CD4-positive, alpha-beta T cell treated with Interleukin-1 beta for 1 hour (primary cell): ENCODE data around the gene ATF7.
A peak's percentile ranks its signal among the peaks of the same experiment; 100 is the strongest.
"Not testable (repeated sequence)": the region's sequence is repeated elsewhere in the genome, so short reads cannot be mapped to it uniquely, and the experiment has no call there.

ENCODE experiments used
- DNase-seq, 2 donors: peaks; one replicate each; pipeline ENCODE4 v3.0.0-alpha.2; 2020 to 2022

Gene ATF7

GRCh38 chr12:53625946-53626701 lies at the start of gene ATF7:
ATF7 (minus strand) TSS chr12:53626382; CDS start chr12:53601000, 25,382 bp downstream.
- peak; percentile 97 to 99 for DNase-seq

DNA sequence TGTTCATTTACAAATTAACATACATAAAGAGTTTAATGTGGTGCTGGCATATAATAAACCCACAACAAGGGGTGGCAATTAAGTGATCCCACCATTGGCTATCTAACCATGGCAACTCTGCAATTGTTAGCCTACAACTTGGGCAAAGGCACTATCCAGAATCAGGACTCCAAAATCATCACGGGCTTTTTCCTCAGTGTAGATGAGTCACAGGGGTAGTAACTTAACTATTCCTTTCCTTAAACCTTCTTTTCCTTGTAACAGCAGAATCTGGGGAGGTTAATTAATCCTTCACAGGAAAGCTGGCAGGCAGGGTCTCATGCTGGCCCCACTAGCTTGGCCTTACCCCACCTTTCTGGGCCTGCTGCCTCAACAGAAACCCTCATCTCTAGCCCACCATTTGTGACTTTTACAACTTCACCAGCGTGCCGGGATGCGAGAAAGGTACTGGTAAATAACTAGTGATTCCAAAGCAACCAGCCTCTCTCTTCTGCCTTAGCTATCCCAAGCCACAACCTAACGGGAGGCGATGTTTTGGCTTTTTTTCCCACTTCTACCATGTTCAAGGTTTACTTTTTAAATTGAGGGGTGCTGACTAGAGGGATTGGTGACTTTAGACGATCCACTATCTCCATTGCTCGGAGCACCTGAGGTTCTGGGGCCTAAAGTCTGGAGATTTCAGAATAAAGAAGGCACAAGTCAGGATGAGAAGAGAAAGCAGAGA lies 49.0 kb upstream of the ATF7 start:
- DNase-seq = no peak

- DNase-seq = no peak
Measured at GRCh38 chr12:53670971-53671370, 44.8 kb upstream of the ATF7 start.

GRCh38 chr12:53670308-53670707 lies 44.1 kb upstream of the ATF7 start:
- no peak for DNase-seq

DNA sequence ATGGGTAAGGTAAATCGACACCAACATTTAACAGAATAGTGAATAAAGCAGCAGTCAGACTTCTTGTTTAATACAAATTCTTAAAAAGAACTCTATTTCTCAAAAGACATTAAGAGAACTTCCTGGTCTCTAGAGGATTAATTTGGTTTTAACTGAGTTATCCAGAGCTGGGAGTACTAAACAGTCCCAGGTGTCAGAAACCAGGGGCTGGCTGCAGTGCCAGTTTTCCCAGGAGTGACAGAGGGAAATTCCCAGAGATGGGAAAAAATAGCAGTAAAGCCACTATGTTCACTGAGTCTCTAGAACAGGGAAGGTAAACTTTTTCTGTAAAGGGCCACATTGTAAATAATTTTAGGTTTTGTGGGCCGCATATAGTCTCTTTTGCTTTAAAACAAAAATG lies 40.9 kb upstream of the ATF7 start:
- DNase-seq = no peak

DNA sequence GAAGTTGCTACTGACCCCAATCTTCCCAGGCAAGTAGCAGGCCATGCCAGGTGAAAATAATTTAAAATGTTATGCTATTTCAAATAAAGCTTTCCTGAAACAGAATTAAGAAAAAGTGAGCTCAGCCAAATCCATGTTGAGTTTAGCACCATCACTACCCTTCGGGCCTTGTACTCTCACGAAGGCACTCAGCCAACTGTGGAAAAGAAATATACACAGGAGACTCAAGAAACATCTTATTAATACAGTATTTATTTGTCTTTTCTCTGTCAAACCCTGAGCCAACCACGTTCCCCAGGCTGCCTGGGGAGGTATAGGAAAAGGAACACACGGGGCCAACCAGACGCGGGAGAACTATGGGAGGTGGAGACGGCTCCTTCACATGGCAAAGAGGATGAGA lies 38.8 kb upstream of the ATF7 start:
- no peak for DNase-seq

- DNase-seq = no peak
Measured at GRCh38 chr12:53664191-53664590, 38.0 kb upstream of the ATF7 start.

GRCh38 chr12:53660041-53660440 lies 33.9 kb upstream of the ATF7 start:
- no peak for DNase-seq

GRCh38 chr12:53659571-53659981 lies 33.4 kb upstream of the ATF7 start:
- DNase-seq = no peak

- no peak for DNase-seq
Measured at GRCh38 chr12:53659011-53659551, 32.9 kb upstream of the ATF7 start.

DNA sequence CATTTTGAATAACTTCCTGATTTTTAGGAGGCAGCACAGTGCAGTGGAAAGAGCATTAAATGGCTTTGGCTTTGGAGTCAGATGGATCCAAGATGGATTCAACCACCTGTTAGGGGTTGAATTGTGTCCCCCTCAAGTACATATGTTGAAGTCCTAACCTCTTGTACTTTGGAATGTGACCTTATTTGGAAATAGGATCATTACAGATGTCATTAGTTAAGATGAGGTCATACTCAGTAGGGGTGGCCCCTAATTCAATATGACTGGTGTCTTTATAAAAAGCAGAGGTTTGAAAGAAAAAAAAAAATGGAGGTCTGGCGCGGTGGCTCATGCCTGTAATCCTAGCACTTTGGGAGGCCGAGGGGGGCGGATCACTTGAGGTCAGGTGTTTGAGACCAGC lies 30.9 kb upstream of the ATF7 start:
- DNase-seq = no peak

GRCh38 chr12:53653595-53653994 lies 27.4 kb upstream of the ATF7 start:
- no peak for DNase-seq

- no peak for DNase-seq
Measured at GRCh38 chr12:53652366-53652765, 26.2 kb upstream of the ATF7 start.

DNA sequence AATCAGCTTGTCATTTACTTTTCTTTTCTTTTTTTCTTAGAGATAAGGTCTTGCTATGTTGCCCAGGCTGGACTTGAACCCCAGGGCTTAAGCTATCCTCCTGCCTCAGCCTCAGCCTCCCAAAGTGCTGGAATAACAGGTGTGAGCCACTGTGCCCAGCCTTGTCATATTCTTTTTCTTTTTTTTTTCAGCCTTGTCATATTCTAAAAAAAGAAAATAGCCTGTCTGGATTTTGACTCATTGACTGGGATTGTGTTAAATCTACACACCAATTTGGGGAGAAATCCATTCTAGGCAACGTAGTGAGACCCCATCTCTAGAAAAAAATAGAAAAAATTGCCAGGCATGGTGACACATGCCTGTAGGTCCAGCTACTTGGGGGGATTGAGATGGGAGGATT lies 25.6 kb upstream of the ATF7 start:
- DNase-seq = no peak

DNA sequence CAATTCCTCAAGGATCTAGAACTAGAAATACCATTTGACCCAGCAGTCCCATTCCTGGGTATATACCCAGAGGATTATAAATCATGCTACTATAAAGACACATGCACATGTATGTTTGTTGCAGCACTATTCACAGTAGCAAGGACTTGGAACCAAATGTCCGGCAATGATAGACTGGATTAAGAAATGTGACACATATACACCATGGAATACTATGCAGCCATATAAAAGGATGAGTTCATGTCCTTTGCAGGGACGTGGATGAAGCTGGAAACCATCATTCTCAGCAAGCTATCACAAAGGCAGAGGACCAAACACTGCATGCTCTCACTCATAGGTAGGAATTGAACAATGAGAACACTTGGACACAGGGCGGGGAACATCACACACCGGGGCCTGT lies 20.1 kb upstream of the ATF7 start:
- DNase-seq = not testable (repeated sequence)

GRCh38 chr12:53645165-53645564 lies 19.0 kb upstream of the ATF7 start:
- no peak for DNase-seq

GRCh38 chr12:53644133-53644532 lies 18.0 kb upstream of the ATF7 start:
- DNase-seq = no peak

DNA sequence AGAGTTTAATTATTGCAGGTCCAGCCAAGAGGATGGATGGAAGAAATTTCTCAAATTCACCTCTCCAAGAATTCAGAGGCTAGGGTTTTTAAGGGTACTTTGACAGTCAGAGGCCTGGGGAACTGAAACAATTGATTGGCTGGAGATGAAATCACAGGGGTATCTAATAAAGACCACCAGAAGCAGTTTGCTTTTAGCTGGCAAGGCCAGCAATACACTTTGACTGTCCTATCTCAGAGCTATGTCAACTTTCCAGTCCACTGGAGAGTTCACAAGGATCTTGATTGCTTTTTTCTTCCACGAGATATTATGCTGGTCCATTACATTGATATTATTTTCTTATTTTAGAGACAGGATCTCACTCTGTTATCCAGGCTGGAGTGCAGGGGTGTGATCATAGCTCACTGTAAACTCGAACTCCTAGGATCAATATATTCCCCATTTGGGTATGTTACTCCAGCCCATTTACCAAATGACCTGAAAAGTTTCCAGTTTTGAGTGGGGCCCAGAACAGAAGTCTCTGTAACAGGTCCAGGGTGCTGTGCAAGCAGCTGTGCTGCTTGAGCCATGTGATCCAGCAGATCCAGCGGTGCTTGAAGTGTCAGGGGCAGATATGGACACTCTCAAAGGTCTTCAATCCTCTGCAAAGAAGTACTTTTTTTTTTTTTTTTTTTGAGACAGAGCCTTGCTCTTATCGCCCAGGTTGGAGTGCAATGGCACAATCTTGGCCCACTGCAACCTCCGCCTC lies 17.2 kb upstream of the ATF7 start:
- DNase-seq = no peak

DNA sequence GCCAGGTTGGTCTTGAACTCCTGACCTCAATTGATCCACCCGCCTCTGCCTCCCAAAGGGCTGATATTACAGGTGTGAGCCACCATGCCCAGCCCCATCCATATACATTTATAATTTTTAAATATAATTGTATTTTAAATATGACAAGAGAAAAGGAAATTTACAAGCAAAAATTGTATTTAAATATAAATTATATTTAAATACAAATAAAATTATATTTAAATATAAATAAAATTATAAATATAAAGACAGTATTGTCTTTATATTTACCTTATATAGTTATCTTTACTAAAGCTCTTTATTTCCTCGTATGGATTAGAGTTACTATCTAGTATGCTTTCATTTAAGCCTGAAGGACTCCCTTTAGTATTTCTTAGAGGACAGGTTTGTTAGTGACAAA lies 11.9 kb upstream of the ATF7 start:
- no peak for DNase-seq

- no peak for DNase-seq
Measured at GRCh38 chr12:53636641-53637040, 10.5 kb upstream of the ATF7 start.

- not testable (repeated sequence) for DNase-seq
Measured at GRCh38 chr12:53635708-53636107, 9.5 kb upstream of the ATF7 start.

DNA sequence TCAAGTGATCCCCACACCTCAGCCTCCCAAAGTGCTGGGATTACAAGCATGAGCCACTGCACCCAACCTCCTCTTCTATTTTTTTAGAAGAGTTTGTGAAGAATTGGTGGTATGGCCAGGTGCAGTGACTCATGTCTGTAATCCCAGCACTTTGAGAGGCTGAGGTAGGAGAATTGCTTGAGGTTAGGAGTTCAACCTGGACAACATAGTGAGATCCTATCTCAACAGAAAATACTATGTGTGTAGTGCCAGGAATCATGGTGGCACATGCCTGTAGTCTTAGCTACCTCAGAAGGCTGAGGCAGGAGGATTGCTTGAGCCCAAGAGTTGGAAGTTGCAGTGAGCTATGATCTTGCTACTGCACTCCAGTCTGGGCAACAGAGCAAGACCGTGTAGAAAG lies 5.5 kb upstream of the ATF7 start:
- DNase-seq = no peak

DNA sequence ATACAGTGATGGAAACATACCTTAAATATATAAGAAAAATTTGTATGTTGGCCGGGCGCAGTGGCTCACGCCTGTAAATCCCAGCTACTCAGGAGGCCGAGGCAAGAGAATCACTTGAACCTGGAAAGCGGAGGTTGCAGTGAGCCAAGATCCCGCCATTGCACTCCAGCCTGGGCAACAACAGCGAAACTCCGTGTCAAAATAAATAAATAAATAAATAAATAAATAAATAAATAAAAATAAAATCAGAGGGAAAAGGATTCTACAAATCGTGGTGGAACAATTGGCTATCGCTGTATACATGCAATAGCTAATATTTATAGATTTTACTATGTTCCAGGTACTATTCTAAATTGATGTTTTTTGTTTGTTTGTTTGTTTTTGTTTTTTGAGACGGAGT lies 1.7 kb upstream of the ATF7 start:
- no peak for DNase-seq
